KMS-11 (cell line): ENCODE results near the gene ARHGAP24.

ENCODE experiments used
- H2AFZ ChIP-seq: fragments of 200-600 bp; sonication (generic); 2 replicates; pipeline ENCODE4 v1.6.1; 2016; ENCODE audit warnings: antibody characterized with exemption, mixed run types, low read depth
- H3K27ac ChIP-seq: fragments of 200-600 bp; sonication (generic); 2 replicates; pipeline ENCODE4 v1.6.1; 2016; ENCODE audit warnings: mild to moderate bottlenecking, mixed run types
- H3K27me3 ChIP-seq: fragments of 200-600 bp; sonication (generic); 2 replicates; pipeline ENCODE4 v1.6.1; 2017; ENCODE audit warnings: mild to moderate bottlenecking, low read depth, mixed run types, moderate library complexity; ENCODE audit not compliant: insufficient read depth
- H3K36me3 ChIP-seq: fragments of 200-600 bp; sonication (generic); 2 replicates; pipeline ENCODE4 v1.6.1; 2017; ENCODE audit warnings: mild to moderate bottlenecking, mixed run types; ENCODE audit not compliant: insufficient read depth
- H3K4me1 ChIP-seq: fragments of 200-600 bp; sonication (generic); 2 replicates; pipeline ENCODE4 v1.6.1; 2016; ENCODE audit warnings: mild to moderate bottlenecking, low read depth, mixed run types; ENCODE audit not compliant: poor library complexity, severe bottlenecking
- H3K4me2 ChIP-seq: fragments of 200-600 bp; sonication (generic); 2 replicates; pipeline ENCODE4 v1.7.0; 2016; ENCODE audit warnings: mild to moderate bottlenecking, mixed run types
- H3K4me3 ChIP-seq: fragments of 200-600 bp; sonication (generic); IDR thresholded peaks from 2 replicates; pipeline ENCODE4 v1.6.1; 2017; ENCODE audit warnings: low read depth, low read length, mixed read lengths; ENCODE audit not compliant: insufficient read depth
- H3K79me2 ChIP-seq: fragments of 200-600 bp; sonication (generic); 2 replicates; pipeline ENCODE4 v1.6.1; 2016; ENCODE audit warnings: low read depth, mixed run types; ENCODE audit not compliant: insufficient read depth
- H3K9ac ChIP-seq: fragments of 200-600 bp; sonication (generic); 2 replicates; pipeline ENCODE4 v1.6.1; 2016; ENCODE audit warnings: mild to moderate bottlenecking, mixed run types
- H4K20me1 ChIP-seq: fragments of 200-600 bp; sonication (generic); 2 replicates; pipeline ENCODE4 v1.6.1; 2016; ENCODE audit warnings: mild to moderate bottlenecking, mixed run types; ENCODE audit not compliant: insufficient read depth
- CTCF ChIP-seq: fragments of 200-600 bp; sonication (generic); conservative IDR thresholded peaks from 2 replicates; pipeline ENCODE4 v1.6.1; 2017; ENCODE audit warnings: low read depth, mild to moderate bottlenecking, antibody characterized with exemption, low read length, moderate library complexity, mixed read lengths

ARHGAP24 gene

DNA sequence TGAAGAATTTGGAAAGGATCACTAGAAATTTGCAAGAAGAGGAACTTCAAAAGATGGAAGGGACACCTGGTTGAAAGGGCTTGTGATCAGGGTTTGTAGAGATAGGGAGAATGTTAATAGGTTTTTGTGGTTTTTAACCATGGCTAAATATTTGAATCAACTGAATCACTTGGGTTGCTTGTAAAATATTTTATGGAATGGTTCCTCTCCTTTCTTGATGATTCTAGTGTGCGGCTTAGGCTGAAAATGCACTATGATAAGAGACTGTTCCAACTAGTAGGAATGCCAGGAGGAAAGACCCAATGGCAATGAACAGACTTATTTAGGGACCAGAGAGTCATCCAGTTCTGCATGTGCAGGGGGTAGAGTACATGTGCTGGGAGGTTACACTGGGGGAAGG, 408.2 kb downstream of the ARHGAP24 start:
- H3K36me3 ChIP-seq: no peaks in the 10 kb centered on the region
- H3K9ac ChIP-seq: no peak overlapping the region
- H3K79me2 ChIP-seq: no peaks in the 10 kb centered on the region
- no peak overlapping the region for H2AFZ ChIP-seq
- no peak overlapping the region for H3K4me2 ChIP-seq
- no peaks in the 10 kb centered on the region for H4K20me1 ChIP-seq
- H3K27me3 ChIP-seq: no peaks in the 10 kb centered on the region
- TF ChIP-seq CTCF: no peak
- no peaks in the 10 kb centered on the region for H3K4me1 ChIP-seq
- H3K27ac ChIP-seq: no peak overlapping the region
- H3K4me3 ChIP-seq: no peak overlapping the region

DNA sequence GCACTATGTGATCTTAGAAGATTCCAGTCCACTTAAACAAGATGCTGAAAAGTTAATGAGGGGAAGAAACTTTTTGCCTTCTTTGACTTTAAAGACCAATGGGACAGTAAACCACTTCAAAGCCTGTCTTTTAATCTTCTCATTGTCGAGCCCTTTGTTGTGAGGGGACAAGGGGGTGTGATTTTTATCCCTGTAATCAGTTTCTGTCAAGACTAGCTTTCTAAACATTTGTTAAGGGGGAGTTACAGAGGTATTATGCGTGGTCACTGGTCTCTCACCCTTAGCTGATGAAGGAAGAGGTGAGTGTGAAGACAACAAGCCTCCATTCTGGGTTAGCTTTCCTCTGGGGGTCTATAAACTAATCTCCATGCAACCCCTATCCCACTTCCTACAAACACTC, 409.3 kb downstream of the ARHGAP24 start:
- no peaks in the 10 kb centered on the region for H3K36me3 ChIP-seq
- H3K4me2 ChIP-seq: no peak overlapping the region
- H3K79me2 ChIP-seq: no peaks in the 10 kb centered on the region
- no peak overlapping the region for H3K4me3 ChIP-seq
- H3K27me3 ChIP-seq: no peaks in the 10 kb centered on the region
- H2AFZ ChIP-seq: no peak overlapping the region
- no peak overlapping the region for H3K9ac ChIP-seq
- H3K27ac ChIP-seq: no peak overlapping the region
- H4K20me1 ChIP-seq: no peaks in the 10 kb centered on the region
- TF ChIP-seq CTCF: no peak
- no peaks in the 10 kb centered on the region for H3K4me1 ChIP-seq

DNA sequence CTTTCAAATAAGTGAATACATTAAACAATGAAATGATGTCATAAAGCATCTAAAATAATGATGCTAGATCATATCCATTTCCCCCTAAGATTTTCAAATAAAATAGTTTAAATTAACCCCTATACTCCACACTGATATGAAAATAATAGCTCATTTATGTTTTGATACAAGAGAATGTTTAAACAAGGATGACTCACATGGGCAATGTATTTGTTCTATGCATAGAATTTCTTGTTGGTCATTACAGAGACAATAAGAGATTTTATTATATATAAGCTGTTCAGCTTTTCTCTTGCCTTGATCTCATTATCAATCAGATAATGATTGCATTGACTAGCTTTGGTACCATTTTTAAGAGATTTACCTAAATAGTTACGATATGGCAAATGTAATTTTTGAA, 411.7 kb downstream of the ARHGAP24 start:
- TF ChIP-seq CTCF: no peak
- no peaks in the 10 kb centered on the region for H3K4me1 ChIP-seq
- H3K4me3 ChIP-seq: no peak overlapping the region
- H3K4me2 ChIP-seq: no peak overlapping the region
- no peak overlapping the region for H3K9ac ChIP-seq
- no peaks in the 10 kb centered on the region for H3K36me3 ChIP-seq
- no peaks in the 10 kb centered on the region for H3K79me2 ChIP-seq
- no peak overlapping the region for H2AFZ ChIP-seq
- no peaks in the 10 kb centered on the region for H4K20me1 ChIP-seq
- no peaks in the 10 kb centered on the region for H3K27me3 ChIP-seq
- no peak overlapping the region for H3K27ac ChIP-seq

GRCh38 chr4:85889314-85889713, 414.4 kb downstream of the ARHGAP24 start:
- Histone ChIP-seq H3K4me2 (no peak overlapping the region), H2AFZ (no peak overlapping the region), H3K36me3 (no peaks in the 10 kb centered on the region), H3K4me3 (no peak overlapping the region), H3K4me1 (no peaks in the 10 kb centered on the region), H3K27me3 (no peaks in the 10 kb centered on the region), H3K27ac (no peak overlapping the region), H3K79me2 (no peaks in the 10 kb centered on the region), H4K20me1 (no peaks in the 10 kb centered on the region), H3K9ac (no peak overlapping the region)
- TF ChIP-seq CTCF: no peak

- no peak for TF ChIP-seq CTCF
- no peak overlapping the region for H2AFZ ChIP-seq
- H3K4me1 ChIP-seq: no peaks in the 10 kb centered on the region
- H3K79me2 ChIP-seq: no peaks in the 10 kb centered on the region
- H4K20me1 ChIP-seq: no peaks in the 10 kb centered on the region
- no peak overlapping the region for H3K4me2 ChIP-seq
- H3K4me3 ChIP-seq: no peak overlapping the region
- no peak overlapping the region for H3K9ac ChIP-seq
- no peaks in the 10 kb centered on the region for H3K27me3 ChIP-seq
- H3K27ac ChIP-seq: no peak overlapping the region
- H3K36me3 ChIP-seq: no peaks in the 10 kb centered on the region
Observed at GRCh38 chr4:85895755-85896154, 420.8 kb downstream of the ARHGAP24 start.
